ENCODE results near the gene CGAS. TPM values are rescaled to one million over a fixed set of nuclear protein-coding genes. Genes with fewer than 3 reads are reported as not detected.

Gene CGAS
- total and polyA plus RNA-seq, 9 of the 15 experiments (the other 6 are each of a cell fraction or from before 2014, with no cell fraction given) = 0.01 to 0.32 (median 0.06) TPM; not detected in 2

DNA sequence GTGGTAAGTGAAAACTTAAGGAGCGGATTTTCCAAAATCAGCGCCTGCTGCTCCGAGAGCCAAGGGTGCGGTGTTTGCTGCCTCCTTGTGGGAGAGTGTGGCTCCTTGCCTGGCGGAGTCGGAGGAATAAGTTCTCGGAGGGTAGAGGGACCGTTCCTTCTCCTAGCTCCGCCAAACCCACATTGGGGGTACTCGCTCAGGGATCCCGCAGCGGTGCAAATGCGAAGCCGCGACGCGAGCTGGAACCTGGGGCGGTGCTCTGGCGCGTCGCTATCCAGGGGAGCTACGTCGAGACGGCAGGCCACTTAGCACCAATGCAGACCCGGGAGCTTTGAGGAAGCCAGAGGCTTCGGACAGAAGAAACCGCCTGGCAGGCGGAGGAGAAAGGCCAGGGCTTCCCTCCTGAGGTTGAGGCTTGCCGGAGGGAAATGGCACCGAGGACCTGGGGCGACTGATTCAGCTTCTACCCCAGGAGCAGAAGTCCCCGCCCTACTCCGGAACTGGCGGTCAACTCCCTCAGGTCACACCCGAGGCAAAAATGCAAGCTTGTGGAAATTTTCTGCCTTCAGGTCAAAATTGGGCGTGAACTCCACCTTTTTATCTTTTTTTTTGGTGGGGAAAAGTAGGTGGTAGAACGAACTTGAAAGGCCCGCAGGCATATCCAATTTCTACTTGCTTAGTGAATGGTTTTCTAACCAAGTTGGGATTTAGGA, 63.1 kb downstream of the CGAS start (continued):
- TF ChIP-seq SMARCC2 (IDR thresholded peaks at IDR 0.05; ENCODE audit: low read depth) (no peak), CAMTA2 (CRISPR knock-in tag; conservative IDR thresholded peaks at IDR 0.05) (no peak), CREB5 (CRISPR knock-in tag; IDR thresholded peaks at IDR 0.05) (no peak), L3MBTL2 (IDR thresholded peaks at IDR 0.05) (peak; percentile 95), POLR2AphosphoS5 (IDR thresholded peaks at IDR 0.05; ENCODE audit: control insufficient read depth, insufficient read depth, low read depth, low read length) (peak; percentile 84; the same call in 1 of the 2 replicates), ZNF830 (CRISPR knock-in tag; IDR thresholded peaks at IDR 0.05) (no peak), ZNF133 (CRISPR knock-in tag; IDR thresholded peaks at IDR 0.05) (no peak), MEIS2 (IDR thresholded peaks at IDR 0.05; ENCODE audit: partially characterized antibody) (no peak), KDM5B (IDR thresholded peaks at IDR 0.05; ENCODE audit: insufficient replicate concordance, low read depth, low read length) (peak; percentile 86), HDGF (IDR thresholded peaks at IDR 0.05) (no peak), TBP (optimal IDR thresholded peaks at IDR 0.05; ENCODE audit: low read depth, low read length) (peak; percentile 72), ZKSCAN8 (CRISPR knock-in tag; IDR thresholded peaks at IDR 0.05) (no peak), ARID3A (IDR thresholded peaks at IDR 0.05; ENCODE audit: borderline replicate concordance, low read depth, low read length) (no peak), PTTG1 (tag; IDR thresholded peaks at IDR 0.05; ENCODE audit: low read depth) (no peak), ZNF644 (tag; IDR thresholded peaks at IDR 0.05; ENCODE audit: low read depth) (no peak), GATAD2A (IDR thresholded peaks at IDR 0.05) (no peak), NR2F6 (CRISPR knock-in tag; IDR thresholded peaks at IDR 0.05) (no peak), YY1 (IDR thresholded peaks at IDR 0.05; ENCODE audit: borderline replicate concordance in 1 of 3, control insufficient read depth in 1 of 3, extremely low read depth in 1 of 3, insufficient read depth in 3 of 3, insufficient read length in 1 of 3, insufficient replicate concordance in 2 of 3, low read depth in 1 of 3, low read length in 2 of 3) (peak in 2 of 3 experiments; percentile 61 to 77)
- TF ChIP-seq, protein P1, sequence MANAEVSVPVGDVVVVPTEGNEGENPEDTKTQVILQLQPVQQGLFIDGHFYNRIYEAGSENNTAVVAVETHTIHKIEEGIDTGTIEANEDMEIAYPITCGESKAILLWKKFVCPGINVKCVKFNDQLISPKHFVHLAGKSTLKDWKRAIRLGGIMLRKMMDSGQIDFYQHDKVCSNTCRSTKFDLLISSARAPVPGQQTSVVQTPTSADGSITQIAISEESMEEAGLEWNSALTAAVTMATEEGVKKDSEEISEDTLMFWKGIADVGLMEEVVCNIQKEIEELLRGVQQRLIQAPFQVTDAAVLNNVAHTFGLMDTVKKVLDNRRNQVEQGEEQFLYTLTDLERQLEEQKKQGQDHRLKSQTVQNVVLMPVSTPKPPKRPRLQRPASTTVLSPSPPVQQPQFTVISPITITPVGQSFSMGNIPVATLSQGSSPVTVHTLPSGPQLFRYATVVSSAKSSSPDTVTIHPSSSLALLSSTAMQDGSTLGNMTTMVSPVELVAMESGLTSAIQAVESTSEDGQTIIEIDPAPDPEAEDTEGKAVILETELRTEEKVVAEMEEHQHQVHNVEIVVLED (CRISPR knock-in tag; IDR thresholded peaks at IDR 0.05) = no peak
- TF ChIP-seq, protein P2, sequence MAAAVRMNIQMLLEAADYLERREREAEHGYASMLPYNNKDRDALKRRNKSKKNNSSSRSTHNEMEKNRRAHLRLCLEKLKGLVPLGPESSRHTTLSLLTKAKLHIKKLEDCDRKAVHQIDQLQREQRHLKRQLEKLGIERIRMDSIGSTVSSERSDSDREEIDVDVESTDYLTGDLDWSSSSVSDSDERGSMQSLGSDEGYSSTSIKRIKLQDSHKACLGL (CRISPR knock-in tag; IDR thresholded peaks at IDR 0.05; ENCODE audit: borderline replicate concordance, poor library complexity, severe bottlenecking) = no peak
- TF ChIP-seq, protein P3, sequence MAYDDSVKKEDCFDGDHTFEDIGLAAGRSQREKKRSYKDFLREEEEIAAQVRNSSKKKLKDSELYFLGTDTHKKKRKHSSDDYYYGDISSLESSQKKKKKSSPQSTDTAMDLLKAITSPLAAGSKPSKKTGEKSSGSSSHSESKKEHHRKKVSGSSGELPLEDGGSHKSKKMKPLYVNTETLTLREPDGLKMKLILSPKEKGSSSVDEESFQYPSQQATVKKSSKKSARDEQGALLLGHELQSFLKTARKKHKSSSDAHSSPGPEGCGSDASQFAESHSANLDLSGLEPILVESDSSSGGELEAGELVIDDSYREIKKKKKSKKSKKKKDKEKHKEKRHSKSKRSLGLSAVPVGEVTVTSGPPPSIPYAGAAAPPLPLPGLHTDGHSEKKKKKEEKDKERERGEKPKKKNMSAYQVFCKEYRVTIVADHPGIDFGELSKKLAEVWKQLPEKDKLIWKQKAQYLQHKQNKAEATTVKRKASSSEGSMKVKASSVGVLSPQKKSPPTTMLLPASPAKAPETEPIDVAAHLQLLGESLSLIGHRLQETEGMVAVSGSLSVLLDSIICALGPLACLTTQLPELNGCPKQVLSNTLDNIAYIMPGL (CRISPR knock-in tag; IDR thresholded peaks at IDR 0.05) = no peak

Measured in K562 (cell line).